K562 (cell line): ENCODE results near the gene RPAIN. TPM values are rescaled to one million over a fixed set of nuclear protein-coding genes. Genes with fewer than 3 reads are reported as not detected.

ENCODE experiments used
- CBX1 ChIP-seq: sonication (generic); IDR thresholded peaks from 2 replicates; pipeline ENCODE4 v1.6.1; 2016; ENCODE audit warnings: antibody characterized with exemption, low read depth, mild to moderate bottlenecking
- CHCHD3 ChIP-seq: fragments of 250-450 bp; sonication (Bioruptor Pico); IDR thresholded peaks from 2 replicates; pipeline ENCODE4 v2.1.2; 2022; ENCODE audit warnings: mild to moderate bottlenecking
- HDAC1 ChIP-seq, 2 experiments: fragments of 450-650 bp; IDR thresholded peaks; 2 replicates each; pipeline ENCODE4 v1.6.1; 2016 to 2017; ENCODE audit warnings: inconsistent platforms in 1 of 2, mild to moderate bottlenecking in 1 of 2, moderate library complexity in 1 of 2
- HES1 ChIP-seq: fragments of 450-650 bp; IDR thresholded peaks from 2 replicates; pipeline ENCODE4 v1.6.1; 2016; ENCODE audit warnings: low read depth, mild to moderate bottlenecking, moderate library complexity
- HIVEP1 ChIP-seq: fragments of 250-450 bp; sonication (Bioruptor Pico); IDR thresholded peaks from 2 replicates; pipeline ENCODE4 v1.4.0; 2020; ENCODE audit warnings: mild to moderate bottlenecking
- HMGN3 ChIP-seq: IDR thresholded peaks from 2 replicates; pipeline ENCODE4 v1.6.1; 2011; ENCODE audit warnings: borderline replicate concordance, low read depth, mild to moderate bottlenecking, mixed read lengths, low read length; ENCODE audit not compliant: insufficient read length; ENCODE audit errors: extremely low read depth
- HMGXB4 ChIP-seq: sonication (generic); formaldehyde crosslinking; IDR thresholded peaks from 2 replicates; pipeline ENCODE4 v1.8.1; 2023; ENCODE audit warnings: mild to moderate bottlenecking, missing genetic modification reagents
- HNRNPLL ChIP-seq: fragments of 200-400 bp; formaldehyde crosslinking; IDR thresholded peaks from 2 replicates; pipeline ENCODE4 v1.6.1; 2017; ENCODE audit warnings: low read length, low read depth, mild to moderate bottlenecking; ENCODE audit not compliant: poor library complexity, severe bottlenecking
- JUND ChIP-seq, 2 experiments: IDR thresholded peaks; 2 replicates in 1 of 2; 3 replicates in 1 of 2; pipeline ENCODE4 v1.6.1; 2011; ENCODE audit warnings: borderline replicate concordance in 2 of 2, low read depth in 2 of 2, low read length in 2 of 2, improper control_type of control experiment in 1 of 2, missing biosample characterization in 1 of 2, missing genetic modification characterization in 1 of 2, missing genetic modification reagents in 1 of 2
- L3MBTL2 ChIP-seq: fragments of 450-650 bp; IDR thresholded peaks from 2 replicates; pipeline ENCODE4 v1.6.1; 2016; ENCODE audit warnings: mild to moderate bottlenecking, moderate library complexity
- MXD1 ChIP-seq: fragments of 250-450 bp; sonication (Bioruptor Pico); IDR thresholded peaks from 2 replicates; pipeline ENCODE4 v1.8.0; 2021; ENCODE audit warnings: borderline replicate concordance, mild to moderate bottlenecking, moderate library complexity; ENCODE audit not compliant: poor library complexity, severe bottlenecking
- MYNN ChIP-seq, 2 experiments: sonication (generic); formaldehyde crosslinking in 1 of 2; IDR thresholded peaks; 2 replicates each; pipeline versions ENCODE4 v1.5.0 to v1.6.1; 2016 to 2020; ENCODE audit warnings: antibody characterized with exemption in 1 of 2, missing genetic modification reagents in 1 of 2
- NRF1 ChIP-seq, 2 experiments: fragments of 450-650 bp; IDR thresholded peaks in 1 of 2; conservative IDR thresholded peaks in 1 of 2; 2 replicates each; pipeline ENCODE4 v1.6.1; 2014; ENCODE audit warnings: mild to moderate bottlenecking in 2 of 2
- PTBP1 ChIP-seq: fragments of 200-400 bp; formaldehyde crosslinking; IDR thresholded peaks from 2 replicates; pipeline ENCODE4 v1.6.1; 2017; ENCODE audit warnings: low read depth, low read length
- SAP30 ChIP-seq: fragments of 200-600 bp; sonication (generic); IDR thresholded peaks from 2 replicates; pipeline ENCODE4 v1.6.1; 2012; ENCODE audit warnings: borderline replicate concordance, low read depth, mild to moderate bottlenecking, moderate library complexity, low read length, control low read depth, inconsistent platforms; ENCODE audit not compliant: insufficient read depth, poor library complexity, severe bottlenecking
- SIX5 ChIP-seq, 2 experiments: IDR thresholded peaks; 2 replicates each; pipeline ENCODE4 v1.6.1; 2011; ENCODE audit warnings: low read length in 2 of 2, borderline replicate concordance in 1 of 2, low read depth in 1 of 2, mild to moderate bottlenecking in 1 of 2, moderate library complexity in 1 of 2; ENCODE audit not compliant: insufficient read depth in 1 of 2
- SP1 ChIP-seq: sonication (generic); formaldehyde crosslinking; IDR thresholded peaks from 2 replicates; pipeline ENCODE4 v1.8.1; 2022; ENCODE audit warnings: mild to moderate bottlenecking, missing genetic modification reagents
- SRF ChIP-seq, 2 experiments: fragments of 250-450, 450-650 bp in 1 of 2; sonication (Bioruptor Pico) in 1 of 2; sonication (generic) in 1 of 2; formaldehyde crosslinking; IDR thresholded peaks; 2 replicates each; pipeline versions ENCODE4 v1.5.0 to v1.5.1; 2020 to 2022; ENCODE audit warnings: mild to moderate bottlenecking in 1 of 2, missing genetic modification reagents in 1 of 2
- TBP ChIP-seq: optimal IDR thresholded peaks from 2 replicates; pipeline ENCODE3; 2011; ENCODE audit warnings: low read depth, low read length, improper control_type of control experiment
- ZNF699 ChIP-seq: fragments of 250-450 bp; sonication (Bioruptor Pico); IDR thresholded peaks from 2 replicates; pipeline ENCODE4 v1.8.0; 2021; ENCODE audit warnings: mild to moderate bottlenecking, moderate library complexity; ENCODE audit not compliant: insufficient replicate concordance
- polyA plus RNA-seq, 8 experiments: library from polyadenylated mRNA; depleted of rRNA in 4 of 8; stranded (reverse) in 5 of 8; unstranded in 3 of 8; fragments of >200 nt; fragmentation: Nextera tagmentation in 2 of 8; fragmentation: Illumina TruSeq in 1 of 8; extraction: Ambion mirVana in 2 of 8; extraction: Trizol in 1 of 8; gene quantifications; 2 replicates each; pipeline versions ENCODE4 v1.2.1 to v1.2.3, GENCODE V29; 2011 to 2014; ENCODE audit warnings: inconsistent platforms in 1 of 8, missing spikeins in 1 of 8
- total RNA-seq, 7 experiments: library from RNA; depleted of rRNA in 6 of 7; stranded (reverse); fragments of >200 nt in 6 of 7; fragmentation: Illumina TruSeq in 2 of 7; extraction: Trizol in 2 of 7; gene quantifications; 2 replicates each; pipeline versions ENCODE4 v1.2.1 to v1.2.3, GENCODE V29; 2011 to 2021; ENCODE audit warnings: low replicate concordance in 1 of 7
- TF ChIP-seq, protein P1 (sequence below): fragments of 200-800 bp; sonication (Bioruptor generic); IDR thresholded peaks from 2 replicates; pipeline ENCODE4 v1.6.1; 2017; ENCODE audit warnings: missing genetic modification characterization, missing compliant biosample characterization

The RPAIN gene
- total and polyA plus RNA-seq, 9 of the 15 experiments (the other 6 are each of a cell fraction or from before 2014, with no cell fraction given) = 27.3 to 63.7 (median 38.5) TPM

- peak; percentile 63 for TF ChIP-seq L3MBTL2
- peak; percentile 21; the same call in 1 of the 2 replicates for TF ChIP-seq SP1
- 0 out of 2 replicates have a peak, but pooled peaks have one; percentile 30 for TF ChIP-seq CBX1
- peak; percentile 73 for TF ChIP-seq TBP
- no peak for TF ChIP-seq MYNN (IDR thresholded peaks at IDR 0.05)
- no peak for TF ChIP-seq MYNN (CRISPR knock-in tag; IDR thresholded peaks at IDR 0.05)
- TF ChIP-seq HMGN3 = peak; percentile 30
- peak in 1 of 2 experiments; percentile 95; a peak in 2 of 4 replicates for TF ChIP-seq HDAC1 (IDR thresholded peaks at IDR 0.05)
- TF ChIP-seq NRF1 (conservative IDR thresholded peaks at IDR 0.05 in 1 of 2, IDR thresholded peaks at IDR 0.05 in 1 of 2) = peak in 1 of 2 experiments; percentile 44; a peak in 2 of 4 replicates
- TF ChIP-seq HMGXB4 (CRISPR knock-in tag) = no peak
- TF ChIP-seq PTBP1 = no peak
- TF ChIP-seq ZNF699 = no peak
- TF ChIP-seq HIVEP1 (CRISPR knock-in tag) = no peak
- TF ChIP-seq JUND (IDR thresholded peaks at IDR 0.05; ENCODE audit: borderline replicate concordance, low read depth, low read length) = 0 out of 2 replicates have a peak, but pooled peaks have one; percentile 8
- no peak; the same call in 2 of the 3 replicates for TF ChIP-seq JUND (tag; IDR thresholded peaks at IDR 0.05; ENCODE audit: borderline replicate concordance, low read depth, low read length)
- TF ChIP-seq SRF (CRISPR knock-in tag; IDR thresholded peaks at IDR 0.05) = no peak
- TF ChIP-seq MXD1 (CRISPR knock-in tag) = peak; percentile 59
- no peak for TF ChIP-seq CHCHD3 (CRISPR knock-in tag)
- TF ChIP-seq SIX5 (IDR thresholded peaks at IDR 0.05; ENCODE audit: borderline replicate concordance in 1 of 2, insufficient read depth in 1 of 2, low read depth in 1 of 2, low read length in 2 of 2) = peak; percentile 48 to 58; a peak in 3 of 4 replicates
- TF ChIP-seq, protein P1, sequence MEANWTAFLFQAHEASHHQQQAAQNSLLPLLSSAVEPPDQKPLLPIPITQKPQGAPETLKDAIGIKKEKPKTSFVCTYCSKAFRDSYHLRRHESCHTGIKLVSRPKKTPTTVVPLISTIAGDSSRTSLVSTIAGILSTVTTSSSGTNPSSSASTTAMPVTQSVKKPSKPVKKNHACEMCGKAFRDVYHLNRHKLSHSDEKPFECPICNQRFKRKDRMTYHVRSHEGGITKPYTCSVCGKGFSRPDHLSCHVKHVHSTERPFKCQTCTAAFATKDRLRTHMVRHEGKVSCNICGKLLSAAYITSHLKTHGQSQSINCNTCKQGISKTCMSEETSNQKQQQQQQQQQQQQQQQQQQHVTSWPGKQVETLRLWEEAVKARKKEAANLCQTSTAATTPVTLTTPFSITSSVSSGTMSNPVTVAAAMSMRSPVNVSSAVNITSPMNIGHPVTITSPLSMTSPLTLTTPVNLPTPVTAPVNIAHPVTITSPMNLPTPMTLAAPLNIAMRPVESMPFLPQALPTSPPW (CRISPR knock-in tag) = 0 out of 2 replicates have a peak, but pooled peaks have one; percentile 1
- TF ChIP-seq SAP30 = peak; percentile 71
- no peak for TF ChIP-seq HES1
- TF ChIP-seq HNRNPLL = peak; percentile 8
Measured at GRCh38 chr17:5419959-5420653, at the start of gene RPAIN (continued).
